SK-N-SH treated with all-trans-retinoic acid at 6 μM for 48 hours (cell line): ENCODE results near the gene AMIGO1.

Experiments used
- CREB5 ChIP-seq: fragments of 250-450 bp; sonication (Bioruptor Pico); IDR thresholded peaks from 2 replicates; pipeline ENCODE4 v1.5.1; 2020; ENCODE audit warnings: low read depth, mild to moderate bottlenecking, moderate library complexity
- ISL1 ChIP-seq: fragments of 250-450 bp; sonication (Bioruptor Pico); IDR thresholded peaks from 2 replicates; pipeline ENCODE4 v2.1.2; 2022; ENCODE audit warnings: mild to moderate bottlenecking, moderate library complexity
- PATZ1 ChIP-seq: fragments of 250-450 bp; sonication (Bioruptor Pico); IDR thresholded peaks from 2 replicates; pipeline ENCODE4 v1.8.0; 2020; ENCODE audit warnings: mild to moderate bottlenecking, moderate library complexity, borderline replicate concordance
- PPARA ChIP-seq: fragments of 250-450 bp; sonication (Bioruptor Pico); IDR thresholded peaks from 2 replicates; pipeline ENCODE4 v1.5.0; 2020; ENCODE audit warnings: mild to moderate bottlenecking, borderline replicate concordance
- RARB ChIP-seq: fragments of 250-450 bp; sonication (Bioruptor Pico); IDR thresholded peaks from 2 replicates; pipeline ENCODE4 v1.8.0; 2021; ENCODE audit warnings: mild to moderate bottlenecking, moderate library complexity
- SNAI2 ChIP-seq: fragments of 250-450 bp; sonication (Bioruptor Pico); IDR thresholded peaks from 2 replicates; pipeline ENCODE4 v1.5.0; 2020; ENCODE audit warnings: mild to moderate bottlenecking, moderate library complexity
- ZC3H10 ChIP-seq: fragments of 250-450 bp; sonication (Bioruptor Pico); IDR thresholded peaks from 2 replicates; pipeline ENCODE4 v1.5.1; 2021; ENCODE audit warnings: mild to moderate bottlenecking, moderate library complexity
- ZFP3 ChIP-seq: fragments of 250-450 bp; sonication (Bioruptor Pico); IDR thresholded peaks from 2 replicates; pipeline ENCODE4 v1.5.0; 2020; ENCODE audit warnings: mild to moderate bottlenecking, moderate library complexity
- ZFP30 ChIP-seq: fragments of 450-650 bp; formaldehyde crosslinking; IDR thresholded peaks from 2 replicates; pipeline ENCODE4 v1.5.0; 2022; ENCODE audit warnings: mild to moderate bottlenecking, moderate library complexity
- ZNF565 ChIP-seq: fragments of 450-650 bp; formaldehyde crosslinking; conservative IDR thresholded peaks from 2 replicates; pipeline ENCODE4 v1.5.0; 2020; ENCODE audit warnings: low read depth, mild to moderate bottlenecking, moderate library complexity

GRCh38 chr1:109531826-109532364, 22.4 kb upstream of the AMIGO1 start:
- no peak for TF ChIP-seq ZFP30 (CRISPR knock-in tag)
- TF ChIP-seq RARB: no peak
- TF ChIP-seq ZNF565 (CRISPR knock-in tag): no peak
- no peak for TF ChIP-seq PPARA (CRISPR knock-in tag)
- no peak for TF ChIP-seq ZFP3 (CRISPR knock-in tag)
- TF ChIP-seq CREB5 (CRISPR knock-in tag): no peak
- TF ChIP-seq ISL1: no peak
- TF ChIP-seq ZC3H10 (CRISPR knock-in tag): no peak
- TF ChIP-seq PATZ1 (CRISPR knock-in tag): no peak
- TF ChIP-seq SNAI2 (CRISPR knock-in tag): no peak
